Adrenal gland (tissue), 5 donors: ENCODE results near the gene ZNF787.

Experiments used
- CTCF ChIP-seq, 6 experiments: fragments of 450-650 bp in 4 of 6; fragments of 200-600 bp in 2 of 6; sonication (generic) in 1 of 6; IDR thresholded peaks; 1 replicate in 5 of 6; 2 replicates in 1 of 6; pipeline versions ENCODE4 v1.5.1 to v1.8.0; 2016 to 2021; ENCODE audit warnings: antibody characterized with exemption in 6 of 6, mild to moderate bottlenecking in 2 of 6, moderate library complexity in 1 of 6
- POLR2A ChIP-seq, 2 donors: fragments of 450-650 bp; IDR thresholded peaks; one replicate each; pipeline ENCODE4 v1.6.1; 2017; ENCODE audit warnings: antibody characterized with exemption in 2 of 2, mild to moderate bottlenecking in 2 of 2, moderate library complexity in 1 of 2
- donor health status: DM: no; HTN: no; CAD: no.

- TF ChIP-seq CTCF (IDR thresholded peaks at IDR 0.05) (peak in 1 of 6 experiments; percentile 12), POLR2A (IDR thresholded peaks at IDR 0.05) (no peak)
Observed at GRCh38 chr19:56071151-56071550, 49.9 kb downstream of the ZNF787 start.
